Retina (tissue), 1 donor: ENCODE measurements around the gene HOXD13.
A peak's percentile ranks its signal among the peaks of the same experiment; 100 is the strongest.

ENCODE experiments used
- DNase-seq: peaks from one replicate; pipeline ENCODE4 v3.0.0-alpha.2; 2016

HOXD13 gene

GRCh38 chr2:176081376-176081836 is 11.1 kb upstream of the HOXD13 start:
- no peak for DNase-seq

GRCh38 chr2:176081837-176082524 is 10.5 kb upstream of the HOXD13 start:
- peak; percentile 87 for DNase-seq

GRCh38 chr2:176082525-176082823 is 10.0 kb upstream of the HOXD13 start:
- DNase-seq, result no peak

- peak; percentile 77 for DNase-seq
Observed at GRCh38 chr2:176082824-176083751, 9.4 kb upstream of the HOXD13 start.

GRCh38 chr2:176083796-176084261 is 8.7 kb upstream of the HOXD13 start, which contains the start of gene EVX2:
TSS of gene EVX2 (minus strand) at chr2:176083962. CDS start at chr2:176083776, 186 bp downstream.
- peak; percentile 64 for DNase-seq

- peak; percentile 73 for DNase-seq
Observed at GRCh38 chr2:176084611-176085119, 7.9 kb upstream of the HOXD13 start.

- peak; percentile 70 for DNase-seq
Observed at GRCh38 chr2:176085120-176085788, 7.3 kb upstream of the HOXD13 start.

- DNase-seq, result peak; percentile 87
Observed at GRCh38 chr2:176085861-176086771, 6.4 kb upstream of the HOXD13 start.

- DNase-seq, result no peak
Observed at GRCh38 chr2:176087330-176088047, 5.0 kb upstream of the HOXD13 start.

- DNase-seq, result peak; percentile 91
Observed at GRCh38 chr2:176088048-176088936, 4.2 kb upstream of the HOXD13 start.

GRCh38 chr2:176088937-176089842 is 3.3 kb upstream of the HOXD13 start:
- no peak for DNase-seq

- DNase-seq, result no peak
Observed at GRCh38 chr2:176089843-176090395, 2.6 kb upstream of the HOXD13 start.

GRCh38 chr2:176090862-176091261 is 1.7 kb upstream of the HOXD13 start:
- no peak for DNase-seq

- no peak for DNase-seq
Observed at GRCh38 chr2:176091329-176092258, 927 bp upstream of the HOXD13 start.

- peak; percentile 83 for DNase-seq
Observed at GRCh38 chr2:176093145-176093897, 800 bp downstream of the HOXD13 start.

GRCh38 chr2:176093898-176094249 is 1.4 kb downstream of the HOXD13 start:
- DNase-seq, result no peak

GRCh38 chr2:176094349-176094748 is 1.8 kb downstream of the HOXD13 start:
- DNase-seq, result no peak
